Upper lobe of left lung (tissue), 4 donors: ENCODE results near the gene PSMD6.

ENCODE experiments used
- EP300 ChIP-seq, 4 donors: sonication (generic); formaldehyde crosslinking; IDR thresholded peaks; one replicate each; pipeline ENCODE4 v1.5.1; 2017; ENCODE audit warnings: antibody characterized with exemption in 4 of 4, control low read depth in 2 of 4
- TF ChIP-seq, protein P1 (sequence below), 6 experiments: fragments of 450-650 bp in 4 of 6; fragments of 200-600 bp in 2 of 6; sonication (generic) in 2 of 6; IDR thresholded peaks; one replicate each; pipeline ENCODE4 v1.5.1; 2016 to 2019; ENCODE audit warnings: antibody characterized with exemption in 6 of 6

DNA sequence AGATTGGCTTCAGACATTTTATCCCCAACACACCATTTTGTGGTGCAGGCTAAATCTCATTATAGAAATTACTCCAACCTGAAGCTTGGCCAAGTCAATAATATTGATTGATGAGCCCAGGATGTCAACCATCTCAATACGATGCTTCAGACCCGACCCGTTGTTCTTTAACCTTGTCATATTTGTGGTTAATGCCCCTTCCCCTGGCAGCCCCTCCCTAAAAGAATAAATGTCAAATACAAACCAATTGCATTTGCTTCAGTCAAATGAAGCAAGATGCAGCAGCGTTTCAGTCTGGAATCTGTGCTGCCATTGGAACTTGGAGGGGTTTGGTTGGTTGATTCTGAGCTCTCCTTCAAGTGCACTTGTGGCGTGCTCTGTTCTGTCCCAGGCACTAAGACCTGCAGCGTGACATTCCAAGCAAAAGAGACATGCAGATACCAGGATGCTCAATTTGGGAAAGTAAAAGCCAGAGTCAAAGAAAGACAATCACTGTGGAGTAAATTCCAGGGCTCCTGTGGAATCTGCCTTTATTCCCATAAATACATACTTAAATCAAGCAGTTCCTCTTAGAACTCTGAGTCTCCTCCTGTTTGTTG, 23.8 kb upstream of the PSMD6 start:
- TF ChIP-seq, protein P1, sequence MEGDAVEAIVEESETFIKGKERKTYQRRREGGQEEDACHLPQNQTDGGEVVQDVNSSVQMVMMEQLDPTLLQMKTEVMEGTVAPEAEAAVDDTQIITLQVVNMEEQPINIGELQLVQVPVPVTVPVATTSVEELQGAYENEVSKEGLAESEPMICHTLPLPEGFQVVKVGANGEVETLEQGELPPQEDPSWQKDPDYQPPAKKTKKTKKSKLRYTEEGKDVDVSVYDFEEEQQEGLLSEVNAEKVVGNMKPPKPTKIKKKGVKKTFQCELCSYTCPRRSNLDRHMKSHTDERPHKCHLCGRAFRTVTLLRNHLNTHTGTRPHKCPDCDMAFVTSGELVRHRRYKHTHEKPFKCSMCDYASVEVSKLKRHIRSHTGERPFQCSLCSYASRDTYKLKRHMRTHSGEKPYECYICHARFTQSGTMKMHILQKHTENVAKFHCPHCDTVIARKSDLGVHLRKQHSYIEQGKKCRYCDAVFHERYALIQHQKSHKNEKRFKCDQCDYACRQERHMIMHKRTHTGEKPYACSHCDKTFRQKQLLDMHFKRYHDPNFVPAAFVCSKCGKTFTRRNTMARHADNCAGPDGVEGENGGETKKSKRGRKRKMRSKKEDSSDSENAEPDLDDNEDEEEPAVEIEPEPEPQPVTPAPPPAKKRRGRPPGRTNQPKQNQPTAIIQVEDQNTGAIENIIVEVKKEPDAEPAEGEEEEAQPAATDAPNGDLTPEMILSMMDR (IDR thresholded peaks at IDR 0.05): no peak
- no peak for TF ChIP-seq EP300 (IDR thresholded peaks at IDR 0.05)
